Kidney tubule cell (primary cell): Measurements from ENCODE around the gene DOK6.
A peak's percentile ranks its signal among the peaks of the same experiment; 100 is the strongest.

Experiments
- DNase-seq: peaks from one replicate; pipeline ENCODE4 v3.0.0-alpha.2; 2018; ENCODE audit warnings: low spot score

Gene DOK6

DNA sequence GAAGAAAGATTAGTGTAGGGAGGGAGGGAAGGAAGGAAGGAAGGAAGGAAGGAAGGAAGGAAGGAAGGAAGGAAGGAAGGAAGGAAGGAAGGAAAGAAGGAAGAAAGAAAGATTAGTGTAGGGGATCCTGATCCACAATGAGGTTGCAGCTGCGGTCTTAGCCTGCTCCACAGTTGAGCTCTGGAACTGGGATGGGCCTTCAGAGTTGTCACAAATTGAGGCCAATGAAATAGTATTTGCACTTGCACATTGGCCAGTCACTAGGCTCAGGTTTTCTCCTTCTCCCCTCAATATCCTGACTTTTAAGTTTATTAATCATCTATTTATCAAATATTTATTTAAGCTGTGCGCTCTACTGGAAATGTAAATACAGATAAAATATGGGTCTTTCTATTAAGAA, 34.3 kb downstream of the DOK6 start:
- DNase-seq: no peak

DNA sequence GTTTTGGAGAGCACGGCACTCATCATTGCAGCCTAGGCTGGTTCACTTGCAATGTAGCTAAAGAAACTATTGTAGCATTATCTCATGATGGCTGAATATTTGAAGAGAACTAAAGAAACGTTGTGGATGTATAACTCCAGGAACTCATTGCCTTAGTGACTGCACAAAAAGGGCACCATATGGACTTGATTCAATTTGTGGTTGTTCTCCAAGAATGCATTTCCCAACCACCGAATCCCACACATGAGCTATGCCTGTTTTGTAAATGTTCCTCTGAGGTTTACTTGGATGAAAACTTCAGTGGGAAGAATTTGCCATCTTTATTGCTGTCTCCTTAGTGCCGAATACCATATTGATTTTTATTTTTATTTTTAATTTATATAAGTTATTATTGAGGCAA, 43.5 kb downstream of the DOK6 start:
- DNase-seq: no peak

DNA sequence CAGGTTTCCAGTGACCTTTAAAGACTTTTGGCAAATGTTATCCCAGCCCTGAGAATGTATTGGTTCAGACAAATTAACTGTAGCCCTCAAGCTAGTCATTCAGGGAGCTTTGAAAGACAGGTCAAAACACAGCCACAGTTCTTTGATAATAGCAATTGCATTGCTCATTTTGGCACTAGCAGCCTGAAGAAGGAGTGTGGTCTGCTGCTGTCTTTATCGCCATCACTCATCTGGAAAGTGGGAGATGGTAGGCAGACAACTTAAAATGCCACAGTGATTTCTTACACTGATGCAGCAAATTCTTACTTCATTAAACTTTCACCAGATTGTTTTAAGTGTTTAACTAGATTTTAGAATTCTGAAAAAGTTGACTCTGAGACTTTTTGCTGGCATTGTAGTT, 47.2 kb downstream of the DOK6 start:
- DNase-seq: no peak

DNA sequence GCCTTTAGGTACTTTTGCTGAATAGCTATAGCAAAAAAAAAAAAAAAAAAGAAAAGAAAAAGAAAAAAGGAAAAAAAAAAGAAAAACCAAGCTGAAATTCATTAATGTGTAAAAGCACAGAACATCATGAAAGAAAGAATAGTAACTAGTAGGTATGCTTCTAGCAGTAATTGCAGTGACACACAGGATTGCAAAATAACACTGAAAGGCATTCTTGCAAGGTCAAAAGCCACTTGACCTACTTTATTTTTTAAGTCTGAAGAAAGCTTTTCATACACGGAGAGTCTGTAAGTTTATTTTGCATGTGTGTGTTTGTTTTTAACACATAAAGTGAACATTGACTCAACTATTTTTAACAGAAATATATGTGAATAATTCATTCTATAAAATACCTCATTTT, 54.4 kb downstream of the DOK6 start:
- no peak for DNase-seq

DNA sequence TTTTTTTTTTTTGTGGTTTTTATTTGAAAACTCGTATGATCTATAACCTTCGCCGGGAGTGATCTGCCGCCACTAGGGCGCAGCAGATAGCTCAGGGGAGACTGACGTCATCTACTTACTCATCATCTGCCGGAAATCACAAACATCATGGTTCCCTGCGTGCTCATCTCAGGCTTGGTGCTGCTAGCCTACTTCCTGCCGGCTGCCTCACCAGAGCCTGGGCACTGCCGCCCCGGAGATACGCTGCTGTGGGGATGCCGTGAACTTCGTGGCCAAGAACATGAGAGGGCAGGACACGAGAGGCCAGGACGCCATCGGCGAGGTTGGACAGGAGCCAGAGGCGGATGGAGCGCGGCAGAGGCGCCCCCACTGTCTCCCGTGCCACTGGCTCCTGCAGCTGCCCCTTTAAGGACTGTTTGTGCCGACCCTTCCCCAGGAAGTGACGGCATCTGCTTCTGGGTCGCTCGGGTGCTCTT, 68.8 kb downstream of the DOK6 start:
- peak; percentile 6 for DNase-seq

DNA sequence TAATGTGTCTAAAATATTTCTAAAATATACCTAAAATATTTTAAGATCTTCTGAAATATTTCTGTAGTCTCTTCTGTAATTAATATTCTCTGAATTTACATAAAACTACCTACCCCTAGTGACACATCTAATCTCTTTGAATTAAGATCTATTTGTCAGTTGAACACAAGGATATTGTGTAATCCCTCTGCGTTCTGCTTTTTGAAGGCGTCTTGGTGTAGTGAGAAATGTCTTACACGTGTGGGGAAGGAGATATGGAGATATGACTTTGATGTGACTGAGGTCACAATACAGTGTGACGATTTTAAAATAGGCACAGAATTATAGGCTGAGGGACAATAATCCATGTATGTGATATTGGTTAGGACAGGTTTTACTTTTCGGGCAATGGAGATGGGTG, 79.8 kb downstream of the DOK6 start:
- DNase-seq: no peak

DNA sequence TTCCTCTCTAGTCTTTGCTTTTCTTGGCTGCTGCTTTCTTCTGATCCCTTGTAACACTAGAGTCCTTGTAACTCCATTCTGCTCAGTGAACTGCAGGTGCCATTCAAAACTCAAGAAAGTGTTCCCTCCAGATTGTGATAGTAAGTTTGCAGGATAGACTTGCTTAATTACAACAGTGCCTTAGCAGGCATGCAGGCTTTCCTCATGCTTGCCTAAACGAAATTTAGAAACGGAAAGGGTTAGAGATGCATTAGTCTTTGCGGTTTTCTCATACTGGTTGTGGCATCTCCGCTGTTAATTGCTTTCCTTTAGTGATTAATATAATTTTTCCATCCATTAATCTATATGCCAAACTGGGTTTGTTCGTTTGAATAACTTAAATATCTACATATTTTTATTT, 82.9 kb downstream of the DOK6 start:
- no peak for DNase-seq

DNA sequence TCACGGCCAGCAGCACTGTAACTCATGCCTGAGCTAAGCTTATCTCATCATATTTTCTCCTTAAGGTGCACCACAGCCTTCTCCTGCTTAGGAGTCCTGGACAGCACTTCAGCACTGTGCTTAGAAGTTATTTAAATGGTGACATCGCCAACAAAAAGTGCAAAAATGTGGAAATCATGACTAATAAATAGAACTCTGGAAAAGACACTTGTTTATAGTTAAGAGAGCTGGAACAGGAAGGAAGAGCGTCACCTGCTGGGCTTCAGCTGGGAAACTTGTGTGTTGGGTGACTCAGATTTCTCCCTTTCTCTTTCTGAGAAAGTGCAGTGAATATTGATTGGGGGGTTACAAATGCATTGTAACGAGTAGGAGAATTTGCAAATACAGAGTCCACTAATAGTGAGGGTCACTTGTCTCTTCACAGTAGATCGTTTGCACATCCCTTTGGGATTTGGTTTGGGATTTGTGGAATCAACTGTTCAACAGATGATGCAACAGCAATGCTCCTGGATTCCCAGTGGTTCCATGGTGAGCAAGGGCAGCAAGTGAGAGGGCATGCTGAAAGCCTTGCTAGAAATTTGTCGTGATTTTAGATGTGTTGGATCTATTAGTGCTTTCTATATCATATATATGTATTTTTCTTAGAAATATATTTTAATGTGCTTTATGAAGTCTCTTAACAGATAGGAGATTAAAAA, 84.2 kb downstream of the DOK6 start:
- peak; percentile 46 for DNase-seq

DNA sequence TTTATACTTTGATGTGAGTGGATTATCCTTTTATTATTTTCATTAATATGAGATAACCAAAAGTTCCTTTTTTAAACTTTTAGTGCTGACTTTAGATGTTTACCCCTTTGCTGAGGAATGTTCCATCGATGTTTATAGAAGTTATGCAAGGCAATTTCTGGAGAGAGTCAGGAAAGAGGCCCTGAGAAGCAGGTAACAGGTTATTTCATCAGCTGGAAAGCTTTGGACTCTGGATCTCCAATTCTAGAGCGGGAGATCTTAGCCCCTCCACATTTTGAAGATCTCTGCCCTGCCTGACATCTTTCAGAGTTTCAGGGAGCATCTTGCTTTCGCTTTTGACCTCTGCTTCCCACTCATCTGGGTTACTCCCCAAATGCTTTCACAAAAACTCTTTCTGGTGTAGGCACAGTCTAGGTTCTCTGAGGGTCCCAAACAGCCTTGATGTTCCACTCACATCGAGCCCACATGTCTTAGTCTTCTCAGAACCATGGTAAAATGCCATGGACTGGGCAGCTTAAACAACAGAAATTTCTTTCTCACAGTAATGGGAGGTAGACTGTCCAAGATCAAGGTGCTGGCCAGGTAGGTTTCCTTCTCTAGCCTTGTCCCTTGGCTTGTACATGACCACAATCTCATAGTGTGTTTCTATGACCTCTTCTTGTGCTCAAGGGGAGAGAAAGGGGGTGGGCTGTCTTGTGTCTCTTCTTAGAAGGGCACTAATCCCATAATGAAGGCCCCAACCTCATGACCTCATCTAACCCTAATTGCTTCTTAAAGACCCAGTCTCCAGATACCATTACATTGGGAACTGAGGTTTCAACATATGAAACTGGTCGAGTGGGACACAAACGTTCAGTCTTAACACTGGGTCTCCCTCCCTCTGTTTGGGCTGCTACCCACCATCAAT, 87.1 kb downstream of the DOK6 start:
- DNase-seq: no peak

DNA sequence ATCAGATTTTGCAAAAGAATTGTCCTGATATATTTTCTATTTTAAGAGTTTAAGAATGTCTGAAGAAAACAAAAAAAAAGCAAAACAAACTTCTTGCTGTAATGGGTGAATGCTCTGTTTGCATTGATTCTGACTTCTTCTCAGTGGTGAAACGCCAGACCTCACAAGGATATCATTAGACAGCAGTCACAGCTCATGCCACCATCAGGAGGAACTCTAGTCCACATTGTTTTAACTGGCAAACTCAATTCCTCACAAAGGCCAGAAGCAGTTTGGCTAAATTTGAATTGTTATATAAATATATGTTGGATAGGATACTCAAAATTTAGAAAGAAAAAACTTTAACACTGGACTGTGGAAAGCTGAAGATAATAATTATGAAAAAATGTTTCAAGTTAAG, 89.4 kb downstream of the DOK6 start:
- no peak for DNase-seq

DNA sequence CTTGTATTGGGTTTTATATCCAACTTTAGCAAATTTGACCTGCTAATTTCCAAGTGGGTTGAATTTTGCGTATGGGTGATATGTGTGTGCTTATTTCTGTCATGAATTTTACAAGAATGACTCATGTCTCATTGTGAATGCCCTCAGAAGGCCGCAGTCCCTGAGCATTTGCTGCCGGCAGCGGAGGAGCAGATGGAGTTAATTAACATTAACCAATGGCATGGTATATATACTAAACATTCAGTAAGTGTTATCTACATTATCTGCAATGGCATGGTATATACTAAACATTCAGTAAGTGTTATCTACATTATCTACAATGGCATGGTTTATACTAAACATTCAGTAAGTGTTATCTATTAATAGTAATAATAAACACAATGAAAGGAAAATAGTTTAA, 90.1 kb downstream of the DOK6 start:
- no peak for DNase-seq

DNA sequence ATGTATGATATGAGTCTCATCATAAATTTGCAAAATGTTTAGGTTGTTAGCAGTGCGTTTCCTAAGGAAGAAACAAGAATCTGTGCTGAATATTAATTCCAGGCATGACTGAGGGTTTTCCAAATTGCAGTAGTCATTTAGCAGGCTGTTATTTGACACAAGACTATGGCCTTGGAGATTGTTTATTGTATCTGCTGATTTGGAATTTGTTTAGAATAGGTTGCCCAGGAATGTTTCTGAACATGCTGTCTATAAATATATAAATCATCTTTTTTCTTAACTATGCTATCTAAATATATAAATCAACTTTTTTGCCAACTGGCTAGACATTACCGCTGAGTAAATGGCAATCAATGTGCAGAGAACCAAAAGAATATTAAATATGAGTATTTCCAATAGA, 90.9 kb downstream of the DOK6 start:
- no peak for DNase-seq

DNA sequence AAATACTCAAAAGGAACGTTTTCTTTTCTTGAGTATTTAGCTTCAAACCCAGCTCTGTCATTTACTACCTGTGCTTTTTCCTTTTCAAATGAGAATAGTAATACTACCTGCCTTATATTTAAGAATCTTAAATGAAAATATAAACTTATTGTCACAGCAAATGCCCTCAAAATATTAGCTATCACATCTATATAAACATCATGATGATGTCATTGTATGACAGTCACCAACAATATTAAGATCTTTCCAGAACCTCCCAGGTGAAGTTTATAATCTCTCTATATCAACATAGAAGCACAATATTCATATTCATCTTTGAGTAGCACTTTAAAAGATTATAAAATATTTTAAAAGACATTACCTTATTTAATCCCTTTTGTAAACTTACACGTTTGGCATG, 92.2 kb downstream of the DOK6 start:
- no peak for DNase-seq

DNA sequence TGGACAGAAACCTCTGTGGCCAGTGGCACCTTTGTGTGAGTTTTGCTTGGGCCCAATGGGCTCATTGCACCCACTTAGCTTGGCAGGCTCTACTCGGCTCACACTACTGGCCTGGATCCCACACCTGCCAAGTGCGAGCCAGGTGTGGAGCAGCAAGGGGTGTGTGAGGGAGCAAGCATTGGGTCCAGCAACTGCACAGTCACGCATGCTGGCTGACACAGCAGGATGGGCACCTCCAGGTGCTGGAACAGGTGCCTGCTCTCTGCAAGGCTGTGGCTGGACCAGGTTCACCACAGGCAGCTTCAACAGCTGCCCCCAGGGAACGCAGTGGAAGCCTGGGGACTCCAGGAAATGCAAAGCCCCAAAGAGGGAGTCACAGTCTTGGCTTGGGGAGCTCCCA, 94.2 kb downstream of the DOK6 start:
- DNase-seq: no peak

DNA sequence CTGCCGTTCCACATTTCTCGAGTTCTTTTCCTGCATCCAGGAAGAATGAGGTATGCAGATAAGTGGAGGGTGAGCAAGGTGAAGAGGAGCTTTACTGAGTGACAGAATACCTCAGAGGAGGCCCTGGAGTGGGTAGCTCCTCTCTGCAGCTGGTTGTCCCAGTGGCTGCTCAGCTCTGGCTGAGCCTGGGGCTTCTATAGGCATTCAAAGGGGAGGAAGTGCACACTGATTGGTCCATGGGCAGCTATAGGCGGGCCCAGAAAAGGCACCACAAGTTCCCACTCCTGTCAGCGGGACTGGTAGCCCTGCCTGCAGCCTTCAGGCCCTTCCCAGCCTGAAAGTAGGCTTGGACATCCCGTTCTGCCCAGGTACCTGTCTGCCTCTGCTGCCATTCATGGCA, 94.7 kb downstream of the DOK6 start:
- DNase-seq: no peak

DNA sequence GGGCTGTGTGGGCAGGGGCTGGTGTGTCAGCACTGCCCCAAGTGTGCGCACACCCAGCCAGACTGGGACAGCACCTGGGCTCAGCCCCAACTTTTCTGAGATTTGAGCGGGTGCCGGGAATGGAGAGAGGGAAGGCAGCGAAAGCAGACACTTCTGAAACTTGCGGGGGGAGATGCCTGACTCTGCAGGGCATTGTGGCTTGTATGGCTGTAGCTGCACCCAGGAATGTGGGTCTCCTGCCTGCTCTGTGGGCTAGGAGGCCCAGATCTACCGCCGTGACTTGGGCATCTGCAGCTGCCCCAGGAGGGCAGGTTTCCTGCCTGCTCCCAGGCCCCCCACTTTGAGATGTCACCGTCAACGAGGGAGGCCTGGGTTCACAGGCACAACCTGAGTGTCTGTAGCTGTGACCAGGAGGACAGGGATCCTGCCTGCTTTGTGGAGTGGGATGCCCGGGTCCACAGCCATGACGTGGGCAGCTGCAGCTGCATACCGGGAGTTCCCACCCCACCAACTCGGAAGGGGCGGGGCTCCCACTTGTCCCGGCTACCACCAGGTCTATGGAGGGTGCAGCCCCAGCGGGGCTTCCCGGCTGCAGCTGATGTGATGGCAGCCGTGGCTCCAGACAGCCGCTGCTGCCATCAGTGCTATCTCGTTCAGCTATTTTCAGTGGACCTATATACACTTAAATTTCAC, 95.3 kb downstream of the DOK6 start:
- no peak for DNase-seq

DNA sequence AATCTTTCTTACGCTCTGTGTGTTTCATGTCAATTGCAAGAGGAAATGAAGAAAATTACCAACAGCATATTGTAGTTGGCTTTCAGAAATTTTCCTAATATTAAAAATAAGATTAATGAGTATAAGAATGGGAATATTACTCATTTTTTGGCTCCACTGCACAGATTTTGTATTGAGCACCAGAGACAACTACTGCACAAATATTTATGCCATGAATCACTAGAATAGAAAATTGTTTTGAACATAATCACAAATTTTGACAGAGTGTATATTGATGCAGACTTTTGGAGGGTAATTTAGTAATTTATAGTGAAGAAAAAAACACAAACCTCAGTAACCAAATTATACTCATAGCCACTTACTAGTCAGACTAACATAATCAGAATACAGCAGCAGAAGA, 118.3 kb downstream of the DOK6 start:
- DNase-seq: peak; percentile 10

DNA sequence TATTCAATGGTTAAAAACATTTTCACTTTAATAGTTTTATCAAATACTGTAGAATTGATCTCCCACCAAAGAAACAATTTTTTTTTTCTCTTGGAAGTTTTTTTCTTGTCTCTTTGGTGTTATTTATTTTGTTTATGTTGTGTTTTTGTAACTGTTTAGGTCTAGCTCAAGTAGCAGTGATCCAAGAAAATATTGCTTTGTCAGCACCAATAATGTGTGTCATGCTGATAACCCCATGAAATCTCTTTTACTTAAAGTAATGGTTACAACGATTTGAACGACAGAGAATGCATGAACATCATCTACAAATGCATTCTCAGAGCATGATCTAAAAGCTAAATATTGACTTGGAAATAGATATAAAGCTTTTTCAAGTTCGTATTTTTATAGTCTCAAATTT, 122.9 kb downstream of the DOK6 start:
- no peak for DNase-seq

DNA sequence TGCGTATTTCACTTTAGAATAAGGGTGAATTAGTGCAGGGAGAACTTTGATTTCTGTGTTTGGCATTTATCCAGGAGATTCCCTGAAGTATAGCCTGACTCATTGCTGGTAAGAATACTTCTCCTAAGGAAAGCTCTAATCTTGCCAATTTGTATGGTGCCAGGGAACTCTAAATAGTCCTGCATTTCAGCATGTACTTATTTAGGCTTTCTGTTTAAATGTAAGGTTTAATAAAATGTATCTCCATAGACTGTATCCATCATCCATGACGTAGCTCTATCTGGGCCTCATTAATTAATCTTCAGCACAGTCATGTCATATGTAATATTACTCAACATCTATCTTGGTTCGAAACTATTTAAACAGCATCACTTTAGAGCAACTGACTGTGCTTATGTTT, 127.7 kb downstream of the DOK6 start:
- peak; percentile 25 for DNase-seq

DNA sequence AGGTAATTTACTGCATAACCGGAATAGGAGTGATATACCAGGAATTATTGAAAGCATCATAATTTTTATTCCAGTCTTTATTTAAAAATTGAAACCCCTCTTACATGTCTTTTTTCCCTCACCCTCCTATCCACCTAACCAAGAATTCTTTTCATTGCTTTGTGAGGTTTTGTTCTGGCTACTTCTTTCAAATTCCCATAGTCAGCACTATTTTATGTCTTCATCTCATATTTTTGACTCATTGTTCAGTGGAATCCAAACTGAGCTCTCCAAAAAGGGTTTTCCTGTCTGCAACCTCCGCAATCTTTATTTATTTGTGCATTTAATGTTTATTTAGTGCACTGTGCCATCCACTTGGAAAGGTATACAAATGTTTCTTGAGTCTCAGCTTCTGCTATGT, 128.5 kb downstream of the DOK6 start:
- DNase-seq: no peak

DNA sequence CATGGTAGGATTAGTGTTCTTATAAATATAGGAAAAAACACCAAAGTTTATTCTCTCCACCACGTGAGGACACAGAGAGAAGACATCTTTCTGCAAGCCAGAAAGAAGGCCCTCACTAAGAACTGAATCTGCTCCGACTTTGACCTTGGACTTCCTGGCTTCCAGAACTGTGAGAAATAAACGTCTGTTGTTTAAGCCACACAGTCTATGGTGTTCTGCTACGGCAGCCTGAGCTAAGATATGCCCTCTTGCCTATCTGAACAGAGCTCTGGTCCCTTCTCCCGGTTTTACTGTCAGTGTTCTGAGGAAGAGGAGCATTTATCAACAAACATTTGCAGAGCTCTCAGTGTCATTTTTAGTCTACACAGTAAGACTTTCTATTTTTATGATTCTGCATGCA, 131.3 kb downstream of the DOK6 start:
- DNase-seq: no peak

DNA sequence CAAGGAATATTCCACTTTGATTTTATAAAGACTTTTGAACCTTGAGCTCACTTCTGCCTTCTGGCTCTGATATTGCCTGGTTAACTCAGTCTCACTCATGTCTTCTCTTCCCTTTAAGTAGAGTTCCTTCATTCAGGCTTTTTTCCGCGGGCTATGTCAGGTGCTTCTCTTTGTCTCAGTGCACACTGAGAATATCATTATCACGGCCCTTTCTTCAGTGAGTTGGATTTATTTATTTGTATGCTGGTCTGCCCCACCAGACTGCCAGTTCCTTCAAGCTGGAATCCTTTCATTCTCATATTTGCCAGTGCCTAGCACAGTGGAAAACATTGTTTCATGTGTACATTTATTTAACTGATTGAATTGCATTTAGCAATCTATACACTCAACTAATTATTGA, 136.5 kb downstream of the DOK6 start:
- DNase-seq: no peak

DNA sequence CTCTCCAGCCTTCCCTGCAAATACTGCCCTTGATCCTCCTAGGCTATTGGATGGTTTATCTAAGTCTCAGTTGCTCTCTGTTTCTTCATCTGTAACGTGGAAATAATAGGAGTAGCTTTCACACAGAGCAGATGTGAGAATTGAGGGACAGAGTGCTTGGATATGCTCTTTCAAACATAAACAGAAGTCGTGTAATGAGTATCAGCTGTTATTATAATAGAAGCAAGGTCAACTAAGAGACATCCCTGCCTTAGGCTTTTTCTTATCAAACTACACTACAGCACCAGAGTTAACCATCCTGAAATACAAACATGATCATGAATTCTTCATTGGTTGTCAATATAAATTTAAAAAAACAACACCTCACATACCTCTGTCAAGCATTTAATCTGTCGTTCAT, 138.2 kb downstream of the DOK6 start:
- no peak for DNase-seq
